ENCODE data around the gene GPR137B.

GPR137B gene

GRCh38 chr1:236165238-236165981, 23.1 kb downstream of the GPR137B start:
- no peak for TF ChIP-seq TAF1 (IDR thresholded peaks at IDR 0.05; ENCODE audit: borderline replicate concordance, low read depth, low read length)
- TF ChIP-seq POLR2AphosphoS5 (IDR thresholded peaks at IDR 0.05; ENCODE audit: low read depth, low read length) = no peak
- TF ChIP-seq POLR2A (IDR thresholded peaks at IDR 0.05; ENCODE audit: low read depth, low read length) = no peak
- DNase-seq (ENCODE audit: insufficient read length) (no peak), FAIRE-seq (no peak)

- no peak for FAIRE-seq
- no peak for TF ChIP-seq POLR2A (IDR thresholded peaks at IDR 0.05; ENCODE audit: low read depth, low read length)
- TF ChIP-seq TAF1 (IDR thresholded peaks at IDR 0.05; ENCODE audit: borderline replicate concordance, low read depth, low read length) = no peak
- no peak for TF ChIP-seq POLR2AphosphoS5 (IDR thresholded peaks at IDR 0.05; ENCODE audit: low read depth, low read length)
- no peak for DNase-seq (ENCODE audit: insufficient read length)
Measured at GRCh38 chr1:236166041-236166440, 23.7 kb downstream of the GPR137B start.

- TF ChIP-seq POLR2AphosphoS5 (IDR thresholded peaks at IDR 0.05; ENCODE audit: low read depth, low read length) = no peak
- TF ChIP-seq TAF1 (IDR thresholded peaks at IDR 0.05; ENCODE audit: borderline replicate concordance, low read depth, low read length) = no peak
- TF ChIP-seq POLR2A (IDR thresholded peaks at IDR 0.05; ENCODE audit: low read depth, low read length) = no peak
- peak; percentile 14 for FAIRE-seq
- no peak for DNase-seq (ENCODE audit: insufficient read length)
Measured at GRCh38 chr1:236167154-236167553, 24.8 kb downstream of the GPR137B start.

- TF ChIP-seq POLR2A (IDR thresholded peaks at IDR 0.05; ENCODE audit: low read depth, low read length) = no peak
- no peak for TF ChIP-seq TAF1 (IDR thresholded peaks at IDR 0.05; ENCODE audit: borderline replicate concordance, low read depth, low read length)
- TF ChIP-seq POLR2AphosphoS5 (IDR thresholded peaks at IDR 0.05; ENCODE audit: low read depth, low read length) = no peak
- DNase-seq (ENCODE audit: insufficient read length) (no peak), FAIRE-seq (no peak)
Measured at GRCh38 chr1:236167578-236167977, 25.2 kb downstream of the GPR137B start.

- DNase-seq (ENCODE audit: insufficient read length) (no peak), FAIRE-seq (peak; percentile 30)
- TF ChIP-seq TAF1 (IDR thresholded peaks at IDR 0.05; ENCODE audit: borderline replicate concordance, low read depth, low read length) (no peak), POLR2A (IDR thresholded peaks at IDR 0.05; ENCODE audit: low read depth, low read length) (no peak), POLR2AphosphoS5 (IDR thresholded peaks at IDR 0.05; ENCODE audit: low read depth, low read length) (no peak)
Measured at GRCh38 chr1:236168716-236169429, 26.5 kb downstream of the GPR137B start.

GRCh38 chr1:236172041-236172579, 29.8 kb downstream of the GPR137B start:
- TF ChIP-seq POLR2A (IDR thresholded peaks at IDR 0.05; ENCODE audit: low read depth, low read length) (no peak), POLR2AphosphoS5 (IDR thresholded peaks at IDR 0.05; ENCODE audit: low read depth, low read length) (no peak), TAF1 (IDR thresholded peaks at IDR 0.05; ENCODE audit: borderline replicate concordance, low read depth, low read length) (no peak)
- no peak for DNase-seq (ENCODE audit: insufficient read length)
- FAIRE-seq = no peak

GRCh38 chr1:236173174-236173767, 30.9 kb downstream of the GPR137B start:
- no peak for TF ChIP-seq TAF1 (IDR thresholded peaks at IDR 0.05; ENCODE audit: borderline replicate concordance, low read depth, low read length)
- TF ChIP-seq POLR2AphosphoS5 (IDR thresholded peaks at IDR 0.05; ENCODE audit: low read depth, low read length) = no peak
- TF ChIP-seq POLR2A (IDR thresholded peaks at IDR 0.05; ENCODE audit: low read depth, low read length) = no peak
- FAIRE-seq (no peak), DNase-seq (ENCODE audit: insufficient read length) (no peak)

GRCh38 chr1:236175642-236176336, 33.5 kb downstream of the GPR137B start:
- FAIRE-seq = peak; percentile 92
- peak; percentile 46 for DNase-seq (ENCODE audit: insufficient read length)
- TF ChIP-seq TAF1 (IDR thresholded peaks at IDR 0.05; ENCODE audit: borderline replicate concordance, low read depth, low read length) (no peak), POLR2AphosphoS5 (IDR thresholded peaks at IDR 0.05; ENCODE audit: low read depth, low read length) (peak; percentile 47), POLR2A (IDR thresholded peaks at IDR 0.05; ENCODE audit: low read depth, low read length) (peak; percentile 14; the same call in 1 of the 2 replicates)

GRCh38 chr1:236176337-236177336, 34.3 kb downstream of the GPR137B start:
- DNase-seq (ENCODE audit: insufficient read length) = no peak
- no peak for TF ChIP-seq POLR2A (IDR thresholded peaks at IDR 0.05; ENCODE audit: low read depth, low read length)
- no peak for TF ChIP-seq POLR2AphosphoS5 (IDR thresholded peaks at IDR 0.05; ENCODE audit: low read depth, low read length)
- TF ChIP-seq TAF1 (IDR thresholded peaks at IDR 0.05; ENCODE audit: borderline replicate concordance, low read depth, low read length) = no peak
- no peak for FAIRE-seq

GRCh38 chr1:236179634-236180033, 37.3 kb downstream of the GPR137B start:
- 0 out of 2 replicates have a peak, but pooled peaks have one; percentile 16 for TF ChIP-seq POLR2A (IDR thresholded peaks at IDR 0.05; ENCODE audit: low read depth, low read length)
- TF ChIP-seq TAF1 (IDR thresholded peaks at IDR 0.05; ENCODE audit: borderline replicate concordance, low read depth, low read length) = no peak
- no peak for TF ChIP-seq POLR2AphosphoS5 (IDR thresholded peaks at IDR 0.05; ENCODE audit: low read depth, low read length)
- FAIRE-seq = no peak
- DNase-seq (ENCODE audit: insufficient read length) = no peak
